HG03558 (cell line): ENCODE measurements around the gene PDPK1.

Experiments
- ATAC-seq: cut with Tn5 transposase; IDR thresholded peaks from one replicate; pipeline ENCODE4 v1.9.1; 2021; ENCODE audit warnings: moderate number of reproducible peaks; ENCODE audit not compliant: unreplicated experiment; ENCODE audit errors: extremely low read depth

The PDPK1 gene

GRCh38 chr16:2505695-2506094, 32.1 kb upstream of the PDPK1 start:
- ATAC-seq = no peak

- no peak for ATAC-seq
Measured at GRCh38 chr16:2507052-2507659, 30.7 kb upstream of the PDPK1 start.

GRCh38 chr16:2507665-2508064, 30.2 kb upstream of the PDPK1 start:
- no peak for ATAC-seq

GRCh38 chr16:2508722-2509400, 29.0 kb upstream of the PDPK1 start:
- no peak for ATAC-seq

GRCh38 chr16:2511128-2511800, 26.6 kb upstream of the PDPK1 start:
- no peak for ATAC-seq

- no peak for ATAC-seq
Measured at GRCh38 chr16:2511996-2512734, 25.7 kb upstream of the PDPK1 start.

GRCh38 chr16:2512735-2513404, 25.0 kb upstream of the PDPK1 start:
- no peak for ATAC-seq

GRCh38 chr16:2513405-2514332, 24.2 kb upstream of the PDPK1 start, which contains the start of gene ATP6V0C:
ATP6V0C (plus strand) TSS chr16:2513952; CDS start chr16:2514104, 152 bp downstream.
- ATAC-seq = peak; percentile 41

- ATAC-seq = no peak
Measured at GRCh38 chr16:2514333-2515179, 23.3 kb upstream of the PDPK1 start.

- no peak for ATAC-seq
Measured at GRCh38 chr16:2515180-2515851, 22.5 kb upstream of the PDPK1 start.

GRCh38 chr16:2516391-2517240, 21.2 kb upstream of the PDPK1 start:
- no peak for ATAC-seq

- ATAC-seq = no peak
Measured at GRCh38 chr16:2517954-2518605, 19.7 kb upstream of the PDPK1 start.

GRCh38 chr16:2518823-2519710, 18.8 kb upstream of the PDPK1 start:
- no peak for ATAC-seq

GRCh38 chr16:2519711-2520080, 18.1 kb upstream of the PDPK1 start:
- no peak for ATAC-seq

- ATAC-seq = no peak
Measured at GRCh38 chr16:2520097-2520783, 17.6 kb upstream of the PDPK1 start, which contains the start of gene AMDHD2. AMDHD2 (plus strand) TSS chr16:2520371; CDS start chr16:2520459, 88 bp downstream.
